Measurements from ENCODE around the gene C20orf173.
A peak's percentile ranks its signal among the peaks of the same experiment; 100 is the strongest.

C20orf173 gene

DNA sequence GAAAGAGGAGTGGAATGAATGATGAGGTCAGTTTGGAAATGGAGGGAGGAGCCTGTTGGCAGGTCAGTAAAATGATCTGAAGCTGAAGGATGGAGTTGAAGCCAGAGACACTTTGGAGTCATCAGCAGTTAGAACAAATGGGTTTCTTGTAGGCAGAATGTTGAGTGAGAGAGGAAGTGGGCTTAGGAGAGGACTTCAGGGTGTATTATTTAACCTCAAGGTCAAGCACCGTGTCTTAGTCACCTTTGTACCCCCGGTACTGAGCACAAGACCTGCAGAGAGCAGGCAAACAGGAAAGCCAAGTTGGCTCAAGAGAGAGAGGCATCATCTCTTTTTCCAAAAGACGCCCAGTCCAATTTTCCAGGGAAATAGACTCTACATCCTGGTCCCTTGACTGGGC lies 23.3 kb downstream of the C20orf173 start:
- no peak for DNase-seq

DNA sequence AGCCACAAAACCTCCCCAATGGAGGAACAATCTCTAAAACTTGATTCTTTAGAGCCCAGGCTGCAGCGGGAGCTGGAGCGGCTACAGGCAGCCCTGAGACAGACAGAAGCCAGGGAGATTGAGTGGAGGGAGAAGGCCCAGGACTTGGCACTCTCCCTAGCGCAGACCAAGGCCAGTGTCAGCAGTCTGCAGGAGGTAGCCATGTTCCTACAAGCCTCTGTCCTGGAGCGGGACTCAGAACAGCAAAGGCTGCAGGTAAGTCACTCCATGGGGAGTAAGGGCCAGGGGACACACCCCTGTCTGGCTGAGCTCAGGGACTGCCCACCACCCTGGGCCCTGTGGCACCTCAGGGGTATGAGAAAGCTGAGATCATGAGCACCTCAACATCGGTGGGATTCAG lies 24.7 kb downstream of the C20orf173 start:
- DNase-seq: no peak

DNA sequence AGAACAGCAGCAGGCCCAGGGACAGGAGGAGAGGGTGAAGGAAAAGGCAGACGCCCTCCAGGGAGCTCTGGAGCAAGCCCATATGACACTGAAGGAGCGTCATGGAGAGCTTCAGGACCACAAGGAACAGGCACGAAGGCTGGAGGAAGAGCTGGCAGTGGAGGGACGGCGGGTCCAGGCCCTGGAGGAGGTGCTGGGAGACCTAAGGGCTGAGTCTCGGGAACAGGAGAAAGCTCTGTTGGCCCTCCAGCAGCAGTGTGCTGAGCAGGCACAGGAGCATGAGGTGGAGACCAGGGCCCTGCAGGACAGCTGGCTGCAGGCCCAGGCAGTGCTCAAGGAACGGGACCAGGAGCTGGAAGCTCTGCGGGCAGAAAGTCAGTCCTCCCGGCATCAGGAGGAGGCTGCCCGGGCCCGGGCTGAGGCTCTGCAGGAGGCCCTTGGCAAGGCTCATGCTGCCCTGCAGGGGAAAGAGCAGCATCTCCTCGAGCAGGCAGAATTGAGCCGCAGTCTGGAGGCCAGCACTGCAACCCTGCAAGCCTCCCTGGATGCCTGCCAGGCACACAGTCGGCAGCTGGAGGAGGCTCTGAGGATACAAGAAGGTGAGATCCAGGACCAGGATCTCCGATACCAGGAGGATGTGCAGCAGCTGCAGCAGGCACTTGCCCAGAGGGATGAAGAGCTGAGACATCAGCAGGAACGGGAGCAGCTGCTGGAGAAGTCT lies 25.5 kb downstream of the C20orf173 start:
- DNase-seq: no peak

DNA sequence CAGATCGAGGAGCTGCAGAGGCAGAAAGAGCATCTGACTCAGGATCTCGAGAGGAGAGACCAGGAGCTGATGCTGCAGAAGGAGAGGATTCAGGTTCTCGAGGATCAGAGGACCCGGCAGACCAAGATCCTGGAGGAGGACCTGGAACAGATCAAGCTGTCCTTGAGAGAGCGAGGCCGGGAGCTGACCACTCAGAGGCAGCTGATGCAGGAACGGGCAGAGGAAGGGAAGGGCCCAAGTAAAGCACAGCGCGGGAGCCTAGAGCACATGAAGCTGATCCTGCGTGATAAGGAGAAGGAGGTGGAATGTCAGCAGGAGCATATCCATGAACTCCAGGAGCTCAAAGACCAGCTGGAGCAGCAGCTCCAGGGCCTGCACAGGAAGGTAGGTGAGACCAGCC lies 26.2 kb downstream of the C20orf173 start:
- DNase-seq: no peak

DNA sequence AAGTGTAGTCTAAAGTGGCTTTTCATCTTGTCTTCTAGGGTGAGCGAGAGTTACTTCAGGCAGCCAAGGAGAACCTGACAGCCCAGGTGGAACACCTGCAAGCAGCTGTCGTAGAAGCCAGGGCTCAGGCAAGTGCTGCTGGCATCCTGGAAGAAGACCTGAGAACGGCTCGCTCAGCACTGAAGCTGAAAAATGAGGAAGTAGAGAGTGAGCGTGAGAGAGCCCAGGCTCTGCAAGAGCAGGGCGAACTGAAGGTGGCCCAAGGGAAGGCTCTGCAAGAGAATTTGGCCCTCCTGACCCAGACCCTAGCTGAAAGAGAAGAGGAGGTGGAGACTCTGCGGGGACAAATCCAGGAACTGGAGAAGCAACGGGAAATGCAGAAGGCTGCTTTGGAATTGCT lies 27.1 kb downstream of the C20orf173 start:
- no peak for DNase-seq

DNA sequence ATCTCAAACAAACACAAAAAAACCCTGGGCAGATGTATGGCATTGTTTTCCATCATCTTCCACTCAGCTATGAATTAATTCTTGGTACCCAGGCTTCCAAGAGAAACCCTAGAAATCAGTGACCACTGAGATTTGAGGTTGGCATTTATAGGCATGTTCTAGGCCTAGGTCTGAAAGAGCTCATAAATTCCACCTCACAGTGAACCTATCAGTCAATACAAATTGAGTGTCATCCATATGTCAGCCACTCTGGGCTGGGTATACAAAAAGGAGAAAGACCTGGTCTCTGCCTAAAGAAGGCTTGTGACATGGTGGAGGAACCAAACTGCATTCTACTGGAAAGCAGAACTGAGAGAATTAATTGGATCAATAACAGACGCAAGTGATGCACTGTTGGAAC lies 30.2 kb downstream of the C20orf173 start:
- DNase-seq: no peak

DNA sequence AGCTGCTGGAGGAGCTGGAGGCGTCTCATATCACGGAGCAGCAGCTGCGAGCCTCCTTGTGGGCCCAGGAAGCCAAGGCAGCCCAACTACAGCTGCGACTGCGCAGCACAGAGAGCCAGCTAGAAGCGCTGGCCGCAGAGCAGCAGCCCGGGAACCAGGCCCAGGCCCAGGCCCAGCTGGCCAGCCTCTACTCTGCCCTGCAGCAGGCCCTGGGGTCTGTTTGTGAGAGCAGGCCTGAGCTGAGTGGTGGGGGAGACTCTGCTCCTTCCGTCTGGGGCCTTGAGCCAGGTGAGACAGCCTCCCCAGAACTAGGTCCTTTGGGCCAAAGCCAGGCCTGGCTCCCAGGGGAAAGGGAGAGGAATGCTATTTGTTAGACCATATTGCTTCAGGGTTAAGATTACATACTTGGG lies 31.7 kb downstream of the C20orf173 start:
- no peak for DNase-seq

DNA sequence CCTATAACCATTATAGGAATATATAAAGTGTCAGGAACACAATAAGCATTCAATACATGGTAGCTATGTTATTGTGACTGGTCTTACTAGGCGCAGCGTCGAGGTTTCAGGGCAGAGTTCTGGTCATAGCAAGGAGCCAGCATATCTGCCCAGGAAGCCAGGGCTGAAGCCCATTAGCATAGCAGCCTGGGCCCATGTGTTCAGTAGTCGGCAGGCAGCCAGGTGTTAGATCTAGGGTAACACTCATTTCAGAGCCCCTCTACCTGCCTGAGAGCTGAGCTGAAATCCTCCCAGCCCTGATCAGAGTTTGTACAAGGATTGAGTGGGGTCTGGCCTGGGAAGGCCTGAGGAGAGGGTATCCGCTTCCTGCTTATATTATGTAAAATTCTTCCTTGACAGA lies 32.1 kb downstream of the C20orf173 start:
- no peak for DNase-seq

DNA sequence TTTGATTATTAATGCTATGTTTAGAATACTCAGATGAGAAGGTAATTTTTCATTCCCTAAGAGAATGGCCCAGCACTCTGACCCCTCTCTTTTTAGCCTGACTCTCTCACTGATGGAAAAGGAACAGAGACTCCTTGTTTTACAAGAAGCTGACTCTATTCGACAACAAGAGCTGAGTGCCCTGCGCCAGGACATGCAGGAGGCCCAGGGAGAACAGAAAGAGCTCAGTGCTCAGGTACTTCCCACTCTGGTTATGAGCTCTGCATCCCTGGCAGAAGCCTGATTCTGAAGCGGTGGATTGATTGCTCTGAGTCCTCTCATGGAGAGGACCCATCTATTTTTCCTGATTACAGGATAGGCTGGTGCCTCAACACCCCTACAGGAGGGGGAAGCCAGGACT lies 33.0 kb downstream of the C20orf173 start:
- DNase-seq: no peak

DNA sequence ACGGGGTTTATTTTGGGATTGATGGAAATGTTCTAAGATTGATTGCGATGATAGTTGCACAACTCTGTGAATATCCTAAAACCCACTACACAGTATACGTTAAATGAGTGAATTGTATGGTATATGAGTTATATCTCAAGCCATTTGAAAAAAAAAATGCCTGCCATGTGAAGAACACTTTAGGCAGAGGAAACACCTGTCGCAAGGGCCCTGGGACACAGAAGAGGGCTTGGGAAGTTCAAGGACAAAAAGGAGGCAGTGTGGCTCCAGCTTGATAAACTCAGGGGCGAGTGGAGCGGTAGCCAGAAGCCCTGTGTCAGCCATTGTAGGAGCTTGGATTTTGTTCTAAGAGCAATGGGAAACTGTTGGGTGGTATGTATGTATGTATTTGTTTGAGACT lies 37.1 kb downstream of the C20orf173 start:
- DNase-seq: no peak

DNA sequence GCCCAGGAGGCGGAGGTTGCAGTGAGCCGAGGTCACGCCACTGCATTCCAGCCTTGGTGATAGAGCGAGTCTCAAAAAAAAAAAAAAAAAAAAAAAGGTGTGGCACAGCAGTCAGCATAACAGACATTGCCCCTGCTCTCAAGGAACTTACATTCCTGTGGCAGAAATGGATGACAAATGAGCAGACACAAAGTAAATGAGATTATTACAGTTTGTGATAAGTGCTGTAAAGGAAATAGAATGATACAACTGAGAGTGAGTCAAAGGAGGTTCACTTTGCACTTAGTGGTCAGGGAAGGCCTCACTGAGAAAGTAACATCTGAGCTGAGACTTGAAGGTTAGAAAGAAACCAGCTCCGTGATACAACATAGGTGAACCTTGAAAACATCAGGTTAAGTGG lies 37.6 kb downstream of the C20orf173 start:
- DNase-seq: no peak

DNA sequence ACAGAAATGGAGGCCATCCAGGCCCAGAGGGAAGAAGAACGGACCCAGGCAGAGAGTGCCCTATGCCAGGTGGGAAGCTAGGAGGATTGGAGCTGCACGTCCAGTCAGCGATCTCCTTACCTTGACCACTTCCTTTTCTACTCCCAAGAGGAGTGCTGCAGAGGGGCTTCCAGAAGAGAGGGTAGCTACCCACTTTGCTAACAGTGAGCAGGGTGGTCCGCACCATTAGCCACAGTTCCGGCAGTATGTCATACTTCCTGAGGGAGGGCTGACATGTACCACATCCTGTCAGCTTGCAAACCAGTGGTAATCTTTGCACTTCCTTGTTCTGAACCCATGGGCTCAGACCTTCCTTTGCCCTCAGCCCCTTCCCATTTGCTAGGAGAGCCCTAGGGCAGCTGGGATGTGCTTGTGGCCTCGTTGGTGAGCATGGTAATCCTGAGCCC lies 38.7 kb downstream of the C20orf173 start:
- peak; percentile 28 to 81 (median 52) for DNase-seq

DNA sequence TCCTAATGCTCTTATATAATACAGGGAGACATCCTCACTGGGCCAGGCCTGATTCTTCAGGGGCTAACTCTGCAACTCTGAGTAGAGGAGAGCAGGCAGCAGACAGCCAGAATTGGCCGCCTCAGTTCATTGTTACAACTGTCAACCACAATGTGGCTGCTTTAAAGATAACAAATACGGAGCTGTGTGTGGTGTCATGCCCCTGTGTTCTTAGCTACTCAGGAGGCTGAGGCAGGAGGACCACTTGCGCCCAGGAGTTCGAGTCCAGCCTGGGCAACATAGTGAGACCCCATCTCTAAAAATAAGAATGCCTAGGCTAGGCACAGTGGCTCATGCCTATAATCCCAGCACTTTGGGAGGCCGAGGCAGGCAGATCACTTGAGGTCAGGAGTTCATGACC lies 39.7 kb downstream of the C20orf173 start:
- peak in 1 of 6 experiments; percentile 7 for DNase-seq

DNA sequence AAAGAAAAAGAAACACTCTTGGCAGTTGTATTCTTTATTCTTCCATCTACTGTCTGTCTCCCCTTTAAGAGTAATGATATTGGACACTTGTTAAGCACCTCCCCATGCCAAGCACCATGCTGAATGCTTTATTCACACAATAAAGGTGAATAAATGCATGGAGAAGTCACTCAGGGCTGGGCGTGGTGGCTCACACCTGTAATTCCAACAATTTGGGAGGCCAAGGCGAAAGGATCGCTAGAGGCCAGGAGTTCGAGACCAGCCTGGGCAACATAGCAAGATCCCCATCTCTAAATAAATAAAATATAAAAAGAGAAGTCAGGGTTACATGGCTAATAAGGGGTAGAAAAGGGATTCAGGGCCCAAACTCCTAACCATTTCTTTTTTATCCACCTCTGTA lies 42.0 kb downstream of the C20orf173 start:
- no peak for DNase-seq

DNA sequence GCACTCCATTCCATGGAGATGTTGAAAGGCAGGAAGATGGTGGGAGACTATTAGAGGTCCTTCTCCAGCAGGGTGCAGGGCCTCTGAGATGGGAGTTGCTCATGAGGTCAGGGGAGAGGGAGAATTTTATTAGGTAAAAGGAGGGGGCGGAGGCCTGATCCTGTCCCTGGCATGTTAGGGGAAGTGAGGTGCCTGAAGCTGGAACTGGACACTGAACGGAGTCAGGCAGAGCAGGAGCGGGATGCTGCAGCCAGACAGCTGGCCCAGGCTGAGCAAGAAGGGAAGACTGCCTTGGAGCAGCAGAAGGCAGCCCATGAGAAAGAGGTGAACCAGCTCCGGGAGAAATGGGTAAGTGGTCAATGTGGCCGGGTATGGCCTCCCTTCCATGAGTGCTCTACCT lies 49.7 kb downstream of the C20orf173 start:
- no peak for DNase-seq

DNA sequence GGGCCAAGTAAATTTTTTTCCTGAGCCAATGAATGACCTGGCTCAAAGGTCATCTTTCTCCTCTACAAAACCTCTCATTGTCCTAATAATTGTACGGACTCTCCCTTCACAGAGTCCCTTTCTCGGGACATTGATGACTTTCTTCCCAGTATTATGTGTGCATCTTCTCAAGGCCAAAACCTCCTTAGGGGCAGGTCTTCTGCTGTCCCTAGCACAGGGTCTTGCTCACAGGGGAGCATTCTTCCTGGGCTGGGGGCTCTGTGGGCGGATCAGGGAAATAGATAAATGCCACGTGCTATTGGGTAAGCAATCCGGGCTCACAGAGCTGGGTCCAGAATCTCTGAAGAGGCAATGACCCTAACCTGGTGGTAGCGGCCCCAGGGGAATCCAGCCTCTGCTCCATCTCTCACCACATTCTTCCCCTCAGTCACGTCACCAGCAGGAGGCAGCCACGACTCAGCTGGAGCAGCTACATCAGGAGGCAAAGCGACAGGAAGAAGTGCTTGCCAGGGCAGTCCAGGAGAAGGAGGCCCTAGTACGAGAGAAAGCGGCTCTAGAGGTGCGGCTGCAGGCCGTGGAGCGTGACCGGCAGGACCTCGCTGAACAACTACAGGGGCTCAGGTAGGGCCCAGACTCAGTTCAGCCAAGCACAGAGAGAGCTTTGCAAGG lies 50.5 kb downstream of the C20orf173 start:
- no peak for DNase-seq

Data from stimulated activated naive CD4-positive, alpha-beta T cell (primary cell).